HEK293T (cell line): ENCODE results near the gene EVA1A.

Source experiments
- BHLHE40 ChIP-seq: fragments of 450-650 bp; IDR thresholded peaks from 2 replicates; pipeline ENCODE4 v1.6.1; 2016; ENCODE audit warnings: mild to moderate bottlenecking, moderate library complexity, borderline replicate concordance
- ELF4 ChIP-seq: fragments of 450-650 bp; IDR thresholded peaks from 2 replicates; pipeline ENCODE4 v1.6.1; 2017; ENCODE audit warnings: antibody characterized with exemption
- FOXA1 ChIP-seq: fragments of 450-650 bp; IDR thresholded peaks from 2 replicates; pipeline ENCODE4 v1.6.1; 2016; ENCODE audit warnings: mild to moderate bottlenecking
- FOXK2 ChIP-seq: fragments of 450-650 bp; IDR thresholded peaks from 2 replicates; pipeline ENCODE4 v1.6.1; 2016; ENCODE audit warnings: mild to moderate bottlenecking
- FOXM1 ChIP-seq: fragments of 450-650 bp; IDR thresholded peaks from 2 replicates; pipeline ENCODE4 v1.6.1; 2017; ENCODE audit warnings: mild to moderate bottlenecking, borderline replicate concordance
- NFRKB ChIP-seq: fragments of 450-650 bp; IDR thresholded peaks from 2 replicates; pipeline ENCODE4 v1.6.1; 2016; ENCODE audit warnings: mild to moderate bottlenecking, moderate library complexity
- SP1 ChIP-seq: fragments of 450-650 bp; IDR thresholded peaks from 2 replicates; pipeline ENCODE4 v1.6.1; 2017
- SUZ12 ChIP-seq: fragments of 450-650 bp; IDR thresholded peaks from 2 replicates; pipeline ENCODE4 v1.6.1; 2016; ENCODE audit warnings: mild to moderate bottlenecking
- TARDBP ChIP-seq: fragments of 450-650 bp; IDR thresholded peaks from 2 replicates; pipeline ENCODE4 v1.6.1; 2016

GRCh38 chr2:75603477-75603876, 42.7 kb upstream of the EVA1A start:
- TF ChIP-seq BHLHE40 (no peak), FOXK2 (no peak), NFRKB (no peak), FOXM1 (no peak), SUZ12 (no peak), TARDBP (no peak), FOXA1 (no peak), SP1 (no peak), ELF4 (no peak)
